HepG2 (cell line): ENCODE results near the gene SCGB1D2. TPM values are rescaled to one million over a fixed set of nuclear protein-coding genes. Genes with fewer than 3 reads are reported as not detected.

ENCODE experiments used
- ATAC-seq: fragments of 200-7000 bp; cut with Tn5 transposase; 3 replicates; pipeline ENCODE4 v1.9.1; 2020; ENCODE audit warnings: mild to moderate bottlenecking, moderate library complexity
- BruUV-seq: library from RNA; stranded (reverse); fragments of 400-500 nt; replicated peaks from 2 replicates; lab custom pipeline; 2021; lab: Mats Ljungman, UMichigan
- CTCF ChIA-PET: fragments of 300-600 bp; formaldehyde crosslinking; extraction: SDS; loops from one replicate; lab custom pipeline; 2021; ENCODE audit warnings: low total read pairs, inconsistent platforms, low intra/inter-chr PET ratio; lab: Yijun Ruan, JAX
- POLR2A ChIA-PET: fragments of 350-600 bp; sonication (Branson Sonifier 250); formaldehyde crosslinking; loops from one replicate; lab custom pipeline; 2020; ENCODE audit warnings: antibody characterized with exemption, inconsistent platforms; lab: Yijun Ruan, JAX
- DNase-seq: peaks from one replicate; pipeline ENCODE4 v3.0.0-alpha.2; 2015; ENCODE audit warnings: low spot score
- FAIRE-seq: peaks from 3 replicates; lab custom pipeline; 2011; peaks lifted over from hg19 to GRCh38; lab: Jason Lieb, UNC
- H2AFZ ChIP-seq: one replicate; pipeline ENCODE4 v1.6.1; 2011; ENCODE audit warnings: low read length, inconsistent platforms
- H3K27ac ChIP-seq: fragments of 300-600 bp; 3 replicates; pipeline ENCODE4 v1.8.0; 2011; ENCODE audit warnings: mixed run types, mild to moderate bottlenecking, mixed read lengths, low read length, inconsistent platforms; ENCODE audit not compliant: insufficient read depth; ENCODE audit errors: extremely low read length
- H3K27me3 ChIP-seq, 2 experiments: fragments of 200-600 bp in 1 of 2; 2 replicates in 1 of 2; 3 replicates in 1 of 2; pipeline versions ENCODE4 v1.6.0 to v1.8.0; 2011; ENCODE audit warnings: low read length in 2 of 2, mild to moderate bottlenecking in 2 of 2, moderate library complexity in 2 of 2, inconsistent platforms in 1 of 2; ENCODE audit not compliant: insufficient read depth in 2 of 2, control insufficient read depth in 1 of 2
- H3K36me3 ChIP-seq, 2 experiments: fragments of 200-600 bp in 1 of 2; replicated peaks in 1 of 2; 2 replicates in 1 of 2; 3 replicates in 1 of 2; pipeline versions ENCODE4 v1.5.1 to v1.8.0; 2011; ENCODE audit warnings: low read length in 2 of 2, inconsistent platforms in 1 of 2; ENCODE audit not compliant: insufficient read depth in 2 of 2, control insufficient read depth in 1 of 2
- H3K4me1 ChIP-seq: 2 replicates; pipeline ENCODE4 v1.5.1; 2012; ENCODE audit warnings: low read length, inconsistent platforms; ENCODE audit not compliant: insufficient read depth
- H3K4me2 ChIP-seq: 2 replicates; pipeline ENCODE4 v1.6.0; 2011; ENCODE audit warnings: low read depth, low read length, inconsistent platforms
- H3K4me3 ChIP-seq, 3 experiments: fragments of 200-600 bp in 1 of 3; sonication (generic), shearing (Covaris generic) in 1 of 3; replicated peaks in 1 of 3; 2 replicates each; pipeline ENCODE4 v1.5.1; 2011 to 2016; ENCODE audit warnings: low read length in 3 of 3, inconsistent platforms in 2 of 3, low read depth in 2 of 3, mild to moderate bottlenecking in 2 of 3, control low read depth in 1 of 3, mixed read lengths in 1 of 3; ENCODE audit not compliant: insufficient read depth in 1 of 3
- H3K79me2 ChIP-seq: one replicate; pipeline ENCODE4 v1.6.1; 2011; ENCODE audit warnings: low read length, inconsistent platforms; ENCODE audit not compliant: insufficient read depth
- H3K9ac ChIP-seq: 2 replicates; pipeline ENCODE4 v1.6.0; 2011; ENCODE audit warnings: mild to moderate bottlenecking, low read depth, low read length, inconsistent platforms; ENCODE audit not compliant: insufficient read depth
- H3K9me3 ChIP-seq: 2 replicates; pipeline ENCODE4 v1.5.1; 2012; ENCODE audit warnings: mild to moderate bottlenecking, low read length
- H4K20me1 ChIP-seq: 2 replicates; pipeline ENCODE4 v1.6.0; 2011; ENCODE audit warnings: inconsistent platforms, mild to moderate bottlenecking, low read length, moderate library complexity; ENCODE audit not compliant: insufficient read depth
- HDAC6 ChIP-seq: fragments of 200-600 bp; sonication (generic); IDR thresholded peaks from 2 replicates; pipeline ENCODE4 v1.7.0; 2017; ENCODE audit warnings: mild to moderate bottlenecking, antibody characterized with exemption, low read length, low read depth
- IRF1 ChIP-seq: sonication (generic); formaldehyde crosslinking; IDR thresholded peaks from 2 replicates; pipeline ENCODE4 v1.4.0; 2020; ENCODE audit warnings: low read depth, mild to moderate bottlenecking, missing genetic modification reagents
- KAT8 ChIP-seq: IDR thresholded peaks from 2 replicates; pipeline ENCODE4 v1.6.1; 2016; ENCODE audit warnings: missing genetic modification reagents, missing compliant biosample characterization
- KDM1A ChIP-seq: IDR thresholded peaks from 2 replicates; pipeline ENCODE4 v1.6.1; 2016; ENCODE audit warnings: missing compliant biosample characterization
- LRRFIP1 ChIP-seq: sonication (generic); formaldehyde crosslinking; conservative IDR thresholded peaks from 2 replicates; pipeline ENCODE4 v1.4.0; 2020; ENCODE audit warnings: missing genetic modification reagents
- RFX5 ChIP-seq: IDR thresholded peaks from 2 replicates; pipeline ENCODE4 v1.6.1; 2011; ENCODE audit warnings: low read depth, low read length, improper control_type of control experiment
- RFXANK ChIP-seq: IDR thresholded peaks from 2 replicates; pipeline ENCODE4 v1.6.1; 2016
- ZMAT3 ChIP-seq: sonication (generic); formaldehyde crosslinking; conservative IDR thresholded peaks from 2 replicates; pipeline ENCODE4 v1.7.0; 2021; ENCODE audit warnings: missing genetic modification reagents
- ZNF253 ChIP-seq: sonication (generic); formaldehyde crosslinking; IDR thresholded peaks from 2 replicates; pipeline ENCODE4 v1.8.0; 2022; ENCODE audit warnings: mild to moderate bottlenecking, missing genetic modification reagents, borderline replicate concordance
- ZNF326 ChIP-seq: sonication (generic); formaldehyde crosslinking; IDR thresholded peaks from 2 replicates; pipeline ENCODE4 v1.4.0; 2020; ENCODE audit warnings: missing genetic modification reagents, borderline replicate concordance
- ZNF776 ChIP-seq: sonication (generic); formaldehyde crosslinking; IDR thresholded peaks from 2 replicates; pipeline ENCODE4 v1.4.0; 2020; ENCODE audit warnings: mild to moderate bottlenecking, missing genetic modification reagents
- WGBS: methylation state at CpG from one replicate; pipeline ENCODE4 v1.1.6; 2017; ENCODE audit warnings: low lambda C conversion rate; 5-methylcytosine and 5-hydroxymethylcytosine counted together
- in situ Hi-C: cut with HindIII; loops from 2 replicates; pipeline ENCODE4 v1.10.0; 2017; ENCODE audit warnings: low pct_unique_long_range_greater_than_20kb; ENCODE audit not compliant: extremely low pct_ligation_motif_present
- intact Hi-C: fragments of 100-400 bp; cut with micrococcal nuclease; formaldehyde crosslinking; loops from one replicate; pipeline ENCODE4 v1.10.0; 2022; ENCODE audit not compliant: unreplicated experiment
- polyA plus RNA-seq, 8 experiments: library from polyadenylated mRNA; depleted of rRNA in 3 of 8; stranded (reverse) in 7 of 8; unstranded in 1 of 8; fragments of >200 nt; fragmentation: Illumina TruSeq in 4 of 8; extraction: Trizol in 4 of 8; gene quantifications; 2 replicates each; pipeline versions ENCODE4 v1.2.1 to v1.2.3, GENCODE V29; 2011 to 2016; ENCODE audit warnings: low read depth in 4 of 8, missing spikeins in 1 of 8, mixed read lengths in 1 of 8; ENCODE audit not compliant: insufficient read depth in 1 of 8
- total RNA-seq, 5 experiments: library from RNA; depleted of rRNA; stranded (reverse); fragments of >200 nt; fragmentation: Illumina TruSeq; extraction: Trizol; gene quantifications; 2 replicates each; pipeline ENCODE4 v1.2.3, GENCODE V29; 2016; ENCODE audit warnings: low read depth in 1 of 5

SCGB1D2 gene
- total and polyA plus RNA-seq, 2 of the 13 experiments (the other 11 are each of a cell fraction or from before 2014, with no cell fraction given), result not detected

DNA sequence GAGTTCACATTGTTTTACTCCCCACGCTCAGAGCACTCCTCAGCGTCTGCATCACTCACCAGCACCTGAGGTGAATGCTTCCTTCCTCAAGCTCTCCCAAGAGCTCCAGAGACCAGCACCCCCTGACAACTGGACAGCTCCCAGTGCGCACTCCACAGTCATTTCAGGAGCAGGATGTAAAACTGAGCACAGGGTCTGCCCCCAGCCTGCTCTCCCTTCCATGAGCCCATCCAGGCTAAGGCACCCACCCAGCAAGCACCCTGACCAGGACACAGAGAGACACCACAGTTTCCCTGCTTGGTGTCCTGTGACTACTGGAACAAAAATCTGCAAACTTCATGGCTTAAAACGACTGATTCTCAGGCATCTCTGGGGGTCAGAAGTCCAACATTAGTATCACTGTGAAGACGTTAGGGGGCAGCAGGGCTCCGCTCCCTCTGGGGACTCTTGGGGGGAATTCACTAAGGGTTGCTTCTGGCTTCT is 3.3 kb downstream of the SCGB1D2 start (continued):
- TF ChIP-seq ZNF776 (CRISPR knock-in tag) (no peak), ZMAT3 (CRISPR knock-in tag) (peak; percentile 41; the same call in 1 of the 2 replicates), IRF1 (CRISPR knock-in tag) (no peak), KAT8 (CRISPR knock-in tag) (peak; percentile 45; the same call in 1 of the 2 replicates), ZNF253 (CRISPR knock-in tag) (no peak), RFX5 (no peak)

DNA sequence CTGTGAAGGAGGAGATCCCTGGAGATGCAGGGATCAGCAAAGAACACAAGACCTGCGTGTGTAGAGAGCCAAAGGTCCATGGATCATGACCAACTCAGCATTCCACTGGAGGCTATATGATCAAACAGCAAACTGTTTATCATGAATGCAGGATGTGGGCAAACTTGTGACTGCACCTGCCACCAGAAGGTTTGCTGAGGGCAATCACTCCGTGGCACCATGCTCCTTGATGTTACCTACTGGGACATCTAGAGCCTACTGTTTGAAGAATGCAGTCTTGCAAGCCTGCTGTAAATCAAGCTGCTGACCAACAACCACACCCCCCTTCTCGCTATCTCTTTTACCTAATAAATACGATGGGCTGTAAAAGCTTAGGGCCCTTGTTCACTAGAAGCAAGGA is 9.7 kb downstream of the SCGB1D2 start:
- no peak for FAIRE-seq
- peaks cover 44% of the 10 kb centered on the region for H3K9me3 ChIP-seq
- BruUV-seq, result no TSS peak
- no peaks in the 10 kb centered on the region for H4K20me1 ChIP-seq
- no peak for DNase-seq
- peaks cover 16% of the 10 kb centered on the region for H3K4me1 ChIP-seq
- 0 out of 5 replicates have a peak, but pooled peaks cover 0 to 3% of the 10 kb centered on the region in 2 experiments for H3K27me3 ChIP-seq
- in situ Hi-C loops (no loop called here), intact Hi-C loops (no loop called here)
- no peak for ATAC-seq
- H3K79me2 ChIP-seq, result no peaks in the 10 kb centered on the region
- H3K36me3 ChIP-seq, result no peaks in the 10 kb centered on the region
- TF ChIP-seq ZNF326 (CRISPR knock-in tag) (no peak), HDAC6 (no peak), LRRFIP1 (no peak), KDM1A (CRISPR knock-in tag) (no peak), RFXANK (CRISPR knock-in tag) (no peak)
- H3K4me3 ChIP-seq, result no peak overlapping the region
- no peak overlapping the region for H3K4me2 ChIP-seq
- no peak overlapping the region for H3K9ac ChIP-seq
- POLR2A ChIA-PET, result no interaction called here
- H2AFZ ChIP-seq, result no peak overlapping the region
- H3K27ac ChIP-seq, result no peak overlapping the region
- CTCF ChIA-PET, result no interaction called here
- 0% methylated on average over 3 of the region's 4 CpGs for WGBS
